Adrenal gland (tissue), 5 donors: ENCODE measurements around the gene PHF20.

ENCODE experiments used
- POLR2A ChIP-seq, 2 donors: fragments of 450-650 bp; IDR thresholded peaks; one replicate each; pipeline ENCODE4 v1.6.1; 2017; ENCODE audit warnings: antibody characterized with exemption in 2 of 2, mild to moderate bottlenecking in 2 of 2, moderate library complexity in 1 of 2
- TF ChIP-seq, protein P1 (sequence below), 6 experiments: fragments of 450-650 bp in 4 of 6; fragments of 200-600 bp in 2 of 6; sonication (generic) in 1 of 6; IDR thresholded peaks; 1 replicate in 5 of 6; 2 replicates in 1 of 6; pipeline versions ENCODE4 v1.5.1 to v1.8.0; 2016 to 2021; ENCODE audit warnings: antibody characterized with exemption in 6 of 6, mild to moderate bottlenecking in 2 of 6, moderate library complexity in 1 of 6
- donor health status: DM: no; HTN: no; CAD: no.

DNA sequence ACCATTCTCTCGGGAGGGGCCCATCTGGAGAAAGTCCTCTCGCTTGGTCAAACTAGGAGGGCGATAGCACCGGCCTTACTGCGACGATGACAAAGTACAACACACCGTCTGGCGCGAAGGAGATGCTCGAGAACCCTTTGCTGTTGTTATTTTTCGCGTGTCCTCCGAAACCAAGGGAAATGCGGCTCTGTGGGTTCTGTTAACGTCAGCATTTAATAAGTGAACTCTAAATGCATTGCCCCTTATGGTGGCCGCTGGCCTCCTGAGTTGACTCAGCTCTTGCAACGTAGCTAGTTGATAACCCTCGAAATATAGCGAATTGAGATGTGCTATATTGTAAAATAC is 183.1 kb downstream of the PHF20 start:
- TF ChIP-seq, protein P1, sequence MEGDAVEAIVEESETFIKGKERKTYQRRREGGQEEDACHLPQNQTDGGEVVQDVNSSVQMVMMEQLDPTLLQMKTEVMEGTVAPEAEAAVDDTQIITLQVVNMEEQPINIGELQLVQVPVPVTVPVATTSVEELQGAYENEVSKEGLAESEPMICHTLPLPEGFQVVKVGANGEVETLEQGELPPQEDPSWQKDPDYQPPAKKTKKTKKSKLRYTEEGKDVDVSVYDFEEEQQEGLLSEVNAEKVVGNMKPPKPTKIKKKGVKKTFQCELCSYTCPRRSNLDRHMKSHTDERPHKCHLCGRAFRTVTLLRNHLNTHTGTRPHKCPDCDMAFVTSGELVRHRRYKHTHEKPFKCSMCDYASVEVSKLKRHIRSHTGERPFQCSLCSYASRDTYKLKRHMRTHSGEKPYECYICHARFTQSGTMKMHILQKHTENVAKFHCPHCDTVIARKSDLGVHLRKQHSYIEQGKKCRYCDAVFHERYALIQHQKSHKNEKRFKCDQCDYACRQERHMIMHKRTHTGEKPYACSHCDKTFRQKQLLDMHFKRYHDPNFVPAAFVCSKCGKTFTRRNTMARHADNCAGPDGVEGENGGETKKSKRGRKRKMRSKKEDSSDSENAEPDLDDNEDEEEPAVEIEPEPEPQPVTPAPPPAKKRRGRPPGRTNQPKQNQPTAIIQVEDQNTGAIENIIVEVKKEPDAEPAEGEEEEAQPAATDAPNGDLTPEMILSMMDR (IDR thresholded peaks at IDR 0.05), result no peak
- no peak for TF ChIP-seq POLR2A (IDR thresholded peaks at IDR 0.05)
